Thyroid gland (tissue), 4 donors: ENCODE measurements around the gene DPYSL5.

Experiments used
- POLR2A ChIP-seq, 2 donors: fragments of 450-650 bp; IDR thresholded peaks; one replicate each; pipeline ENCODE4 v1.6.1; 2017; ENCODE audit warnings: antibody characterized with exemption in 2 of 2, mild to moderate bottlenecking in 2 of 2, moderate library complexity in 1 of 2
- TF ChIP-seq, protein P1 (sequence below), 6 experiments: fragments of 200-600 bp in 3 of 6; fragments of 450-650 bp in 3 of 6; sonication (generic) in 3 of 6; IDR thresholded peaks; one replicate each; pipeline ENCODE4 v1.5.1; 2016 to 2019; ENCODE audit warnings: antibody characterized with exemption in 6 of 6, mild to moderate bottlenecking in 2 of 6, inconsistent platforms in 1 of 6, moderate library complexity in 1 of 6

DNA sequence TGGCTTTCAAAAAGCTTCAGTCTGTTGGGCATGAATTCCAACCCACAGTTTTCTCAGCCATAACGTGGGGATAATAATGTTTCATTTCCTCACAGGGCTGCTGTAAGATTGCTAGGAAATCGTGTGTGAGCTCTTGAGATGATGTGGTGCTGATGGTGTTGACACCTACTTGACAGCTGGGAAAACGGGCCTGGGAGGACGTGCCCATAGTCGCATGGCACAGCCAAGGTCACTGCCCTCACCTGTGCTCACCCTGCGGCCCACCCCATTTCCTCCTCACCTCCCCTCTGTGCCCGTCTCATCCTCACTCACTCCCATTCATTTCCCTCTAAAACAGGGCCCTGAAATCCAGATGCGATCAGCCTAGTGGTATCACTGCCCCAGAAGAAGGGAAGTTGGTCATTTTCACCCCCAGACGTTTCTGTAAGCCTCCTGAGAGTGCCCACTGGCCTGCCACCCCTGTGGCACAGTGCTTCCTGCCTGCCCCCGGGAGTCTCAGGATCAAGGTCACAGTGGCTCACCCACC, 33.0 kb downstream of the DPYSL5 start:
- TF ChIP-seq, protein P1, sequence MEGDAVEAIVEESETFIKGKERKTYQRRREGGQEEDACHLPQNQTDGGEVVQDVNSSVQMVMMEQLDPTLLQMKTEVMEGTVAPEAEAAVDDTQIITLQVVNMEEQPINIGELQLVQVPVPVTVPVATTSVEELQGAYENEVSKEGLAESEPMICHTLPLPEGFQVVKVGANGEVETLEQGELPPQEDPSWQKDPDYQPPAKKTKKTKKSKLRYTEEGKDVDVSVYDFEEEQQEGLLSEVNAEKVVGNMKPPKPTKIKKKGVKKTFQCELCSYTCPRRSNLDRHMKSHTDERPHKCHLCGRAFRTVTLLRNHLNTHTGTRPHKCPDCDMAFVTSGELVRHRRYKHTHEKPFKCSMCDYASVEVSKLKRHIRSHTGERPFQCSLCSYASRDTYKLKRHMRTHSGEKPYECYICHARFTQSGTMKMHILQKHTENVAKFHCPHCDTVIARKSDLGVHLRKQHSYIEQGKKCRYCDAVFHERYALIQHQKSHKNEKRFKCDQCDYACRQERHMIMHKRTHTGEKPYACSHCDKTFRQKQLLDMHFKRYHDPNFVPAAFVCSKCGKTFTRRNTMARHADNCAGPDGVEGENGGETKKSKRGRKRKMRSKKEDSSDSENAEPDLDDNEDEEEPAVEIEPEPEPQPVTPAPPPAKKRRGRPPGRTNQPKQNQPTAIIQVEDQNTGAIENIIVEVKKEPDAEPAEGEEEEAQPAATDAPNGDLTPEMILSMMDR (IDR thresholded peaks at IDR 0.05), result no peak
- no peak for TF ChIP-seq POLR2A (IDR thresholded peaks at IDR 0.05)
